Tibial artery (tissue), 4 donors: ENCODE data around the gene TCOF1.
A peak's percentile ranks its signal among the peaks of the same experiment; 100 is the strongest.

ENCODE experiments used
- DNase-seq, 2 donors: peaks; one replicate each; pipeline ENCODE4 v3.0.0-alpha.2; 2019
- H3K27ac ChIP-seq, 2 donors: fragments of 200-600 bp; sonication (generic) in 1 of 2; 1 replicate in 1 of 2; 2 replicates in 1 of 2; pipeline ENCODE4 v1.5.1; 2018 to 2019; ENCODE audit warnings: mild to moderate bottlenecking in 1 of 2
- H3K27me3 ChIP-seq, 2 donors: fragments of 200-600 bp; sonication (generic) in 1 of 2; one replicate each; pipeline versions ENCODE4 v1.5.1 to v1.6.0; 2016 to 2019
- H3K36me3 ChIP-seq, 3 donors: fragments of 200-600 bp; sonication (generic) in 2 of 3; one replicate each; pipeline ENCODE4 v1.5.1; 2016 to 2019; ENCODE audit warnings: mild to moderate bottlenecking in 2 of 3
- H3K4me1 ChIP-seq, 4 donors: fragments of 200-600 bp; sonication (generic) in 2 of 4; 1 replicate in 3 of 4; 2 replicates in 1 of 4; pipeline ENCODE4 v1.5.1; 2016 to 2019
- H3K4me3 ChIP-seq, 2 donors: fragments of 200-600 bp; sonication (generic) in 1 of 2; 1 replicate in 1 of 2; 2 replicates in 1 of 2; pipeline ENCODE4 v1.5.1; 2018 to 2019; ENCODE audit warnings: mild to moderate bottlenecking in 2 of 2
- H3K9me3 ChIP-seq, 3 donors: fragments of 200-600 bp; sonication (generic) in 1 of 3; one replicate each; pipeline ENCODE4 v1.5.1; 2016 to 2019
- CTCF ChIP-seq, 2 experiments: fragments of 200-600 bp in 1 of 2; fragments of 450-650 bp in 1 of 2; IDR thresholded peaks; one replicate each; pipeline ENCODE4 v1.5.1; 2017 to 2019; ENCODE audit warnings: antibody characterized with exemption in 2 of 2, mild to moderate bottlenecking in 1 of 2, moderate library complexity in 1 of 2
- intact Hi-C: fragments of 100-400 bp; cut with DNase I; formaldehyde crosslinking; loops from one replicate; pipeline ENCODE4 v1.15.0; 2023; ENCODE audit warnings: low total_unique reads

Gene TCOF1

GRCh38 chr5:150357326-150358260 is at the start of gene TCOF1:
TCOF1 (plus strand) TSS chr5:150357697; CDS start chr5:150357747, 50 bp downstream.
- H3K27ac ChIP-seq: peak within 1 kb of the TSS; percentile 62 to 67
- intact Hi-C loops: no loop called here
- no peaks in the 10 kb centered on the region for H3K9me3 ChIP-seq
- peaks cover 0 to 21% (median 14%) of the 10 kb centered on the region in 4 donors for H3K4me1 ChIP-seq
- no peaks in the 10 kb centered on the region for H3K27me3 ChIP-seq
- DNase-seq: peak; percentile 97
- peak within 1 kb of the TSS; percentile 67 to 85 for H3K4me3 ChIP-seq
- H3K36me3 ChIP-seq: peaks cover 9 to 26% (median 18%) of the 10 kb centered on the region in 3 donors
- TF ChIP-seq CTCF (IDR thresholded peaks at IDR 0.05): no peak

GRCh38 chr5:150309101-150309885 is 48.2 kb upstream of the TCOF1 start:
- H3K36me3 ChIP-seq: no peaks in the 10 kb centered on the region
- H3K27me3 ChIP-seq: peaks cover 0 to 6% of the 10 kb centered on the region in 2 donors
- H3K4me3 ChIP-seq: no peak overlapping the region
- H3K4me1 ChIP-seq: no peaks in the 10 kb centered on the region
- DNase-seq: no peak
- TF ChIP-seq CTCF (IDR thresholded peaks at IDR 0.05): no peak
- H3K9me3 ChIP-seq: no peaks in the 10 kb centered on the region
- H3K27ac ChIP-seq: no peak overlapping the region
- intact Hi-C loops: no loop called here

GRCh38 chr5:150309886-150310239 is 47.6 kb upstream of the TCOF1 start:
- H3K36me3 ChIP-seq: no peaks in the 10 kb centered on the region
- H3K9me3 ChIP-seq: no peaks in the 10 kb centered on the region
- DNase-seq: no peak
- intact Hi-C loops: no loop called here
- no peaks in the 10 kb centered on the region for H3K4me1 ChIP-seq
- TF ChIP-seq CTCF (IDR thresholded peaks at IDR 0.05): no peak
- H3K27ac ChIP-seq: no peak overlapping the region
- H3K4me3 ChIP-seq: no peak overlapping the region
- H3K27me3 ChIP-seq: peaks cover 0 to 6% of the 10 kb centered on the region in 2 donors

- DNase-seq: no peak
- intact Hi-C loops: no loop called here
- no peak overlapping the region for H3K4me3 ChIP-seq
- no peaks in the 10 kb centered on the region for H3K4me1 ChIP-seq
- no peak overlapping the region for H3K27ac ChIP-seq
- peaks cover 0 to 6% of the 10 kb centered on the region in 2 donors for H3K27me3 ChIP-seq
- TF ChIP-seq CTCF (IDR thresholded peaks at IDR 0.05): no peak
- H3K9me3 ChIP-seq: no peaks in the 10 kb centered on the region
- no peaks in the 10 kb centered on the region for H3K36me3 ChIP-seq
Observed at GRCh38 chr5:150310246-150310645, 47.3 kb upstream of the TCOF1 start.

GRCh38 chr5:150311015-150311692 is 46.3 kb upstream of the TCOF1 start:
- TF ChIP-seq CTCF (IDR thresholded peaks at IDR 0.05): no peak
- no peak overlapping the region for H3K27ac ChIP-seq
- no peaks in the 10 kb centered on the region for H3K36me3 ChIP-seq
- peaks cover 0 to 6% of the 10 kb centered on the region in 2 donors for H3K27me3 ChIP-seq
- DNase-seq: no peak
- no peaks in the 10 kb centered on the region for H3K4me1 ChIP-seq
- H3K4me3 ChIP-seq: no peak overlapping the region
- intact Hi-C loops: no loop called here
- H3K9me3 ChIP-seq: no peaks in the 10 kb centered on the region
